Loucy (cell line): ENCODE results near the gene ANXA4.

Experiments
- H2AFZ ChIP-seq: fragments of 200-600 bp; sonication (generic); 2 replicates; pipeline ENCODE4 v1.6.0; 2016; ENCODE audit warnings: antibody characterized with exemption, mild to moderate bottlenecking, low read length, moderate library complexity
- H3F3A ChIP-seq: fragments of 200-600 bp; 2 replicates; pipeline ENCODE4 v1.6.0; 2016; ENCODE audit warnings: antibody characterized with exemption, low read depth, mild to moderate bottlenecking
- H3K27me3 ChIP-seq: fragments of 200-600 bp; sonication (generic); 2 replicates; pipeline ENCODE4 v1.6.1; 2014; ENCODE audit warnings: low read length, mild to moderate bottlenecking; ENCODE audit not compliant: insufficient read depth, poor library complexity, severe bottlenecking
- H3K36me3 ChIP-seq: fragments of 200-600 bp; sonication (generic); 2 replicates; pipeline ENCODE4 v1.6.1; 2016; ENCODE audit warnings: low read length; ENCODE audit not compliant: insufficient read depth
- H3K4me1 ChIP-seq: fragments of 200-600 bp; sonication (generic); 2 replicates; pipeline ENCODE4 v1.5.1; 2014; ENCODE audit warnings: low read length, mild to moderate bottlenecking; ENCODE audit not compliant: insufficient read depth, poor library complexity, severe bottlenecking
- H3K4me2 ChIP-seq: fragments of 200-600 bp; sonication (generic); 2 replicates; pipeline ENCODE4 v1.6.0; 2014; ENCODE audit warnings: antibody characterized with exemption, low read length, low read depth, mild to moderate bottlenecking; ENCODE audit not compliant: poor library complexity, severe bottlenecking
- H3K4me3 ChIP-seq: fragments of 200-600 bp; sonication (generic); 2 replicates; pipeline ENCODE4 v1.5.1; 2014; ENCODE audit warnings: low read length, mild to moderate bottlenecking, mixed read lengths; ENCODE audit not compliant: poor library complexity, severe bottlenecking
- H3K79me2 ChIP-seq: fragments of 200-600 bp; sonication (generic); 2 replicates; pipeline ENCODE4 v1.6.1; 2014; ENCODE audit warnings: low read length; ENCODE audit not compliant: insufficient read depth
- H3K9ac ChIP-seq: fragments of 200-600 bp; sonication (generic); 2 replicates; pipeline ENCODE4 v1.6.0; 2014; ENCODE audit warnings: mild to moderate bottlenecking, low read depth, low read length, moderate library complexity; ENCODE audit not compliant: poor library complexity, severe bottlenecking
- H3K9me2 ChIP-seq: fragments of 200-600 bp; sonication (generic); replicated peaks from 2 replicates; pipeline ENCODE4 v1.6.1; 2016; ENCODE audit warnings: low read depth, low read length, mixed read lengths
- H3K9me3 ChIP-seq: fragments of 200-600 bp; sonication (generic); 2 replicates; pipeline ENCODE4 v1.6.1; 2014; ENCODE audit warnings: mild to moderate bottlenecking, antibody characterized with exemption, low read length, low read depth; ENCODE audit not compliant: insufficient read depth
- H4K20me1 ChIP-seq: fragments of 200-600 bp; sonication (generic); 2 replicates; pipeline ENCODE4 v1.6.0; 2014; ENCODE audit warnings: antibody characterized with exemption, low read length, mild to moderate bottlenecking; ENCODE audit not compliant: insufficient read depth, poor library complexity, severe bottlenecking
- CTCF ChIP-seq: fragments of 200-600 bp; sonication (generic); conservative IDR thresholded peaks from 2 replicates; pipeline ENCODE4 v1.5.1; 2014; ENCODE audit warnings: mild to moderate bottlenecking, antibody characterized with exemption, low read length
- EZH2phosphoT487 ChIP-seq: fragments of 200-600 bp; IDR thresholded peaks from 2 replicates; pipeline ENCODE4 v1.6.1; 2018; ENCODE audit warnings: antibody characterized with exemption, mild to moderate bottlenecking, moderate library complexity, borderline replicate concordance

The ANXA4 gene

GRCh38 chr2:69815717-69816116 is 73.8 kb downstream of the ANXA4 start:
- H3K9me2 ChIP-seq, result no peaks in the 10 kb centered on the region
- no peak overlapping the region for H2AFZ ChIP-seq
- H3F3A ChIP-seq, result no peaks in the 10 kb centered on the region
- H3K27me3 ChIP-seq, result no peaks in the 10 kb centered on the region
- no peak overlapping the region for H3K9ac ChIP-seq
- no peak overlapping the region for H3K4me2 ChIP-seq
- no peaks in the 10 kb centered on the region for H3K4me1 ChIP-seq
- no peaks in the 10 kb centered on the region for H3K79me2 ChIP-seq
- TF ChIP-seq EZH2phosphoT487 (no peak), CTCF (no peak)
- no peaks in the 10 kb centered on the region for H4K20me1 ChIP-seq
- no peaks in the 10 kb centered on the region for H3K36me3 ChIP-seq
- H3K4me3 ChIP-seq, result no peak overlapping the region
- H3K9me3 ChIP-seq, result no peaks in the 10 kb centered on the region

- H3K9me3 ChIP-seq, result no peaks in the 10 kb centered on the region
- H3K9ac ChIP-seq, result no peak overlapping the region
- no peaks in the 10 kb centered on the region for H3K4me1 ChIP-seq
- no peak overlapping the region for H3K4me3 ChIP-seq
- no peak for TF ChIP-seq EZH2phosphoT487
- TF ChIP-seq CTCF, result peak; percentile 96
- H4K20me1 ChIP-seq, result no peaks in the 10 kb centered on the region
- no peaks in the 10 kb centered on the region for H3K27me3 ChIP-seq
- H2AFZ ChIP-seq, result no peak overlapping the region
- no peaks in the 10 kb centered on the region for H3K79me2 ChIP-seq
- H3F3A ChIP-seq, result no peaks in the 10 kb centered on the region
- no peaks in the 10 kb centered on the region for H3K36me3 ChIP-seq
- no peaks in the 10 kb centered on the region for H3K9me2 ChIP-seq
- no peak overlapping the region for H3K4me2 ChIP-seq
These were observed 75.1 kb downstream of the ANXA4 start for GRCh38 chr2:69816923-69817542.

- Histone ChIP-seq H3K4me2 (no peak overlapping the region), H3K79me2 (no peaks in the 10 kb centered on the region), H3F3A (no peaks in the 10 kb centered on the region), H3K36me3 (no peaks in the 10 kb centered on the region), H3K4me1 (no peaks in the 10 kb centered on the region), H3K4me3 (no peak overlapping the region), H3K27me3 (no peaks in the 10 kb centered on the region), H3K9me2 (no peaks in the 10 kb centered on the region), H2AFZ (no peak overlapping the region), H3K9me3 (no peaks in the 10 kb centered on the region), H4K20me1 (no peaks in the 10 kb centered on the region), H3K9ac (no peak overlapping the region)
- TF ChIP-seq CTCF (no peak), EZH2phosphoT487 (no peak)
These were observed 76.0 kb downstream of the ANXA4 start for GRCh38 chr2:69817729-69818501.
